GM19351 (cell line): ENCODE results near the gene SOS2.

Experiments
- ATAC-seq: cut with Tn5 transposase; IDR thresholded peaks from one replicate; pipeline ENCODE4 v1.9.1; 2021; ENCODE audit warnings: mild to moderate bottlenecking, moderate library complexity; ENCODE audit not compliant: unreplicated experiment

Gene SOS2

DNA sequence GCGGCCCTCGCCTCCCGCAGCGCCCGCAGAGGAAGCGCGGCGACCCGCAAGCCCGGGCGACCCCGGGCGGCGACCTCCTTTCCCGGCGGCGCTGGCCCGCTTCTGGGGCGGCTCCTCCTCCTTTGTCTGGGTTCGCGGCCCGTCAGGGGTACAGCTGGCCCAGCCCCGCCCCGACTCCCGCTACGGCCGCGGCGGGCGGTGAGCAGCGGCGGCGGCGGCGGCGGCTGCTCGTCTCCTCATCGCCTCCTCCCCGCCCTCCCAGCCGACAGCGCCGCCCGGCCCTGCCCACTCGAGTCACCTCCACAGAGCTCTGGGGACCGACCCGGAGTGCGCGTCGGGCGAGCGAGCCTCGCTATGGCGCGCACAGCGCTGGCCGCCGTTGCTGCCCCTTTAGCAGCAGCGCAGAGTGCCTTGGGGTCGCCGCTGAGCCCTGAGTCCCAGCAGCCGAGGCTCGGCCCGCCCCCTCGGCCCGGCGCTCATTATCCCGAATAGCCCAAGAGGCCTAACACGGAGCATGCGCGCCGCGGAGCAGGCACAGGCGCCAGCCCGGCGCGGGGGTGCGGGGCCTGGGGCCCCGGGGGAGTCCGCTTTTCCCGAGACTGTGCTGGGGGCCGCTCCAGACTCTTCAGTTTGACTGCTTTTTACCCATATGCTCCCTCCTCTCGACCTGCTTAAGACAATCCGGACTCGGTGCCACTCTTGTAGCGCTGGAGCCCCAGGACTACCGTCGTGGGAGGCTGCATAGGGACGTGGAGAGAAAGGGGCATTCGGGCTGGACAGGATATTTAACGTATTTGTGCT, at the start of gene SOS2:
Gene SOS2 (minus strand): TSS at position 104 of the 801 bp plus-strand sequence. CDS start 295 bp downstream, outside the sequence.
- ATAC-seq = peak; percentile 81

DNA sequence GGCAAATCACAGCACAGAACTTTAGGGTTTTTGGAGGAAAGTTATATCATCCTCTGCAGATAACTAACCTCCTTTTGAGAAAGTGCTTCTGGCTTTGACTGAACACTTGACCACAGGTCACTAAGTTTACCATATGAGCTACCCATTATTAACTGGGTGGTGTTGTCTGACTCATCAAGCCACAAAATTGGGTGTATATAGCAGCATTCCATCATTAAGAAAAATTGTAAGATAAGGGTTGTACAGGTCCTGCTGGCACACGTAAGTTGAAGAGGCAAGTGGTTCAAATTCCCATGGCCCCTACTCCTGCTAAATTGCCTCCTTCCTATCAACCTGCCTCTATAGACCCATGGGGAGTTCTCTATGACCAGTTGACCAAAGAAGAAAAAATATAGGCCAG, 41.1 kb upstream of the SOS2 start:
- ATAC-seq = no peak

DNA sequence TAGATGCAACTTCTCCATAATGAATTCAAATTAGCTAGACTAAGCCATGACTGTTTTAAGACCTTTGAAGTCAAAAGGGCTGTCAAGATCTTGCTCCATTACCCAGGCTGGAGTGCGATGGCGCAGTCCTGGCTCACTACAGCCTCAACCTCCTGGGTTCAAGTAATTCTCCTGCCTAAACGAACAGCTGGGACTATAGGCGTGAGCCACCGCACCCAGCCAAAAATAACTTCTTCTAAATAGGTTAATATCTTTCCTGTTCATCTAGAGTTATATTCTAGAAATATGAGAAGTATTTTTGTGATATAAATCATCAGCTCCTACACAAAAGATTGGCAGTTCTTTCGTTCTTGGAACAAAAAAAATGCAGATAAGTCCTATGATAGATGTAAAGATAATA, 39.6 kb upstream of the SOS2 start:
- no peak for ATAC-seq

DNA sequence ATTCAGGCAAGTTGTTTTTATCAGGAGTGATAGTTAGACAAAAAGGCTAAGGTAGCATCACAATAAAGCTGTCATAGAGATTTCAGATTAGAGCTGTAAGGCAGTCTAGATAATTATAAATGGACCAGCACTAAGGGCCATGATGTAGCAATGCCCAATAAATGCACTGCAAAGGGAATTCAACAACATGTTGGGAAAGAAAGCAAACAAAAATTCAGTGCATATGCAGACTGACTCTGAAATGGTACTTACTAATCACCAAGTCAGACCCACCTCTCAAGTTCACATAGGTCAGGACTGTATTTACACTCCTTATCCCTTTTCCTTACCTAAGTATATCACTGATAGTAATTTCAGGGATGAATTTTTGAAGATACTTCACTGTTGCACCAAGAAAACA, 33.7 kb upstream of the SOS2 start:
- no peak for ATAC-seq

DNA sequence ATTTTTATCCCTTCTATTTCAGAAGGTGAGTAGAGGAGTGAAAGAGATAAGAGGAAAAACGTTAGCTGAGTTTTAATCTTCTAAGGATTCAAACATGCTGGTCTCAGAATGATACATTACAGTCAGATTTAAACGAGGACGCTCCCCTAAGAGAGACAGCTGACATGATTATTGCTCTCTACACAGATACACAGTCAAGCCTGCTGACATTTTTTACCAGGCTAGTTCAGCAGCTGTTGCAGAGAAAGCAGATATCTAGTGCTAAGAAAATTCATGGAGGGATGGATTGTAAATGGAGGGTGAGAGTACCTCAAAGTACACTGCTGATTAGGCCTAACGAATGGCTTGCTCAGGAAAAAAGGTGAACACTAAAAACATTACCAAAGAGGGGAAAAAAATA, 31.9 kb upstream of the SOS2 start:
- ATAC-seq = no peak

DNA sequence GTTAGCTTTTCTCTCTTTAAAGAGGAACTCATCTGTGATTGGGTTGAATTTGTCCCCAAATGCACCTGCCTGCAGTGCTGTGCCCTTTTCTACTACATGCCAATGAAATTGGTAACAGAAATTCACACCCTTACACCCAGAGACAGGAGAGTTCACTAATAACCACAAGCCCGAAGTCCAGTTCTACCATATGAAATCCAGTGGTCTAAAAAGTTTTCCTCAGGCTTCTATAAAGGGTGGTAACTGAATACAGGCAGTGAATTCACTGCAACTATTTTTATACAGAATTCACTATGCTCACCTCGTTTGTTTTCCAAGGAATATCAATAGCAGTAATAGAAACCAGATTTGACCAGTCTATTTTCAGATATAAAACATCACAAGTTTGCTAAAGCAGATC, 31.5 kb upstream of the SOS2 start:
- no peak for ATAC-seq

DNA sequence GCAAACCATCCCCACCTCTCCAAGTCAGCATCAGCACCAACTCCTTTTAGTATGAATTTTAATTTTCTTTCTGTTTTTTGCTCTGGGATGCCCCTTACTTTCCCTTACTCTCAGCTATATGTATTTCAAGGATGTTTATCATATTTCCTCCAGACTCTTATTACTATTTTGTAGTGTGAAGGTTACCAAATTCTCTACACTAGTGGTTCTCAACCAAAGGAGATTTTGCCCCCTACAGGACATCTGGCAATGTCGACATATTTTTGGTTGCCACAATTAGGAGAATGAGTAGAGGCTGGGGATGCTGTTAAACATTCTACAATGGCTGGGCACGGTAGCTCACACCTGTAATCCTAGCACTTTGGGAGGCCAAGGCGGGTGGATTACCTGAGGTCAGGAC, 29.1 kb upstream of the SOS2 start:
- peak; percentile 49 for ATAC-seq

DNA sequence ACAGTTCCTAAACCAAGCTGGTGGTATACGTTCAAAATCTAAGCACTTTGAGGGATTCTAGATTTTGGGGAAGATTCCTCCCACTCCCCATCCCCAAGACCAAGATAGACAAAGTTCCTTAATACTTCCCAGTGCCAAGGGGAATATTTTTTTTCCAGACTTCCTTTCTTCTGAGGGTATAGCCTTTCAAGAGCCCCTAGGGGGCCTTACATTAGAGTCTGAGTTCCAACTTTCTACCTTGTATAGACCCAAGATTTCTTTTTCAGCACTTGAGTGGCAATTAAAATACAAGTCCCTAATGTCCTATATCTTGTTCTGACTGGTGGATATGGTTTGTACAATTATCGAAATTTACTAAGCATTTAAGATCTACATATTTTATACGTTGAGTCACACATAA, 28.7 kb upstream of the SOS2 start:
- no peak for ATAC-seq

DNA sequence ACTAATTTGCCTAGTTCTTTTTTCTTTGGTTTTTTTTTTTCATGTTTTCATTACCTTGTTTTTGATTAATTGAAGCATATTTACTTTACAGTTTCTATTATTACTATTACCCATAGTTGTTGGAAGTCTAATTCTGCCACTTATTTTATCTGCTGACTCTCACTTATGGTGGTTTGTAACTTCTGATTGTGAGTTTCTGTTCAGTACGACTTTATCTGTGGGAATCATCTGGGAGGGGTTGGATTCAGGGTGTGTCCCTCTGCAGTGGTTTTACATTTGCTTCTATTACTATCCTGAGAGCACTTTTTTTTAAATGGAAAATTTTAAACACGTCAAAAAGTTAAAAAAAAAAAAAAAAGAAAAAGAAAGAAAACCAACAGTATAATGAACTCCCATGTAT, 26.4 kb upstream of the SOS2 start:
- no peak for ATAC-seq

DNA sequence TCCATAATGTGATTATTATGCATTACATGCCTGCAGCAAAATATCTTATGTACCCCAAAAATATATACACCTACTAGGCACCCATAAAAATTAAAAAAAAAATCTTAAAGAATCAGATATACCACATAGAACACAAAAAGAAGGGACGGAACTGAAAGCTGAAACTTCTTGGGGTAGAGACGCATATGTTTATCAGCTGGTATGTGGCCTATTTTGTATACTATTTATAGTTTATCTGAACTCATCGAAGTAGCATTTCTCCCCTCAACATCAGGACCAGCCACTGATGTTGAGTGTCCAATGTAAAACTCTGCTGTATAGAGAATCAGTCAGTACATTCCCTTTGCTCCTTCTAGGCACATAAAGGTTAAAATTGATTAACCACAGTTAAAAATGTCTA, 22.9 kb upstream of the SOS2 start:
- ATAC-seq = no peak

DNA sequence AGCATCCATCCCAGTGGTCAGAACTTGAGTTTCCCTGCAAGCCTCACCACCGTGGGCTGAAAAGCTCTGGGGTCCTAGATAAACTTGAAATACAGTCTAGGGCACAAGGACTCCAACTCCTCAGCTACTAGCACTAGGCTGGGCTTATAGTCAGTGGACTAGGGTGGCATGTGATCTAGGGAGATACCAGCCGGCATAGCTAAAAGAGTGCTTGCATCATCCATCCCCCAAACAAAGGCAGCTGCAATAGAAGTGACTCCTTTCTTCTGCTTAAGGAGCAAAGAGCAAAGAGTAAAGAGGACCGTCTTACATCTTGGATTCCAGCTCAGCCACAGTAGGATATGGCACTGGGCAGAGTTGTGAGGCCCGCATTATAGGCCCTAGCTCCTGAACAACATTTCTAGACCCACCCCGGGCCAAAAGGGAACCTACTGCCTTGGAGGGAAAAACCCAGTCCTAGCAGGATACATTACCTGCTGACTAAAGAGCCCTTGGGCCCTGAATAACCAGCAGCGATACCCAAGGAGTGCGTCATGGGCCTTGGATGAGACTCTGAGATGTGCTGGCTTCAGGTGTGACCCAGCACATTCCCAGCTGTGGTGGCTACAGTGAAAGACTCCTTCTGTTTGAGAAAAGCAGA, 17.9 kb upstream of the SOS2 start:
- no peak for ATAC-seq

DNA sequence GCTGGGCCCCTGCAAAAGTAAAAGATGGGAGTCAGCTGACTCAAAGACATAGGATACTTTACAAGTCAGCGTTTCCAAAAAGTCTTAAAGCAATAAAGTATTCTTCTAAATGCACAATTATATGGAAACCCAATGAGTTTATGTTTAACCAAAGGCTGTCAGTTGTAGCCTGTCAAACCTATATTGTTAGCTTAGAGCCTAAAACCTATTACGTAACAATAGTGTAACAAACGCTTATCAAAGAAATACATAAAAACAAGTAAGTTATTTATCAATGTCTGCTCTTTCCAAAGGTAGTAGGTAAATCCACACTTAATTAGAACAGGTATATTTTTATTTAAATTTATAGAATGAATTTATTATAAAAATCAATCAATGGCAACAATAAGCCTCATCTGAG, 15.9 kb upstream of the SOS2 start:
- ATAC-seq = no peak

DNA sequence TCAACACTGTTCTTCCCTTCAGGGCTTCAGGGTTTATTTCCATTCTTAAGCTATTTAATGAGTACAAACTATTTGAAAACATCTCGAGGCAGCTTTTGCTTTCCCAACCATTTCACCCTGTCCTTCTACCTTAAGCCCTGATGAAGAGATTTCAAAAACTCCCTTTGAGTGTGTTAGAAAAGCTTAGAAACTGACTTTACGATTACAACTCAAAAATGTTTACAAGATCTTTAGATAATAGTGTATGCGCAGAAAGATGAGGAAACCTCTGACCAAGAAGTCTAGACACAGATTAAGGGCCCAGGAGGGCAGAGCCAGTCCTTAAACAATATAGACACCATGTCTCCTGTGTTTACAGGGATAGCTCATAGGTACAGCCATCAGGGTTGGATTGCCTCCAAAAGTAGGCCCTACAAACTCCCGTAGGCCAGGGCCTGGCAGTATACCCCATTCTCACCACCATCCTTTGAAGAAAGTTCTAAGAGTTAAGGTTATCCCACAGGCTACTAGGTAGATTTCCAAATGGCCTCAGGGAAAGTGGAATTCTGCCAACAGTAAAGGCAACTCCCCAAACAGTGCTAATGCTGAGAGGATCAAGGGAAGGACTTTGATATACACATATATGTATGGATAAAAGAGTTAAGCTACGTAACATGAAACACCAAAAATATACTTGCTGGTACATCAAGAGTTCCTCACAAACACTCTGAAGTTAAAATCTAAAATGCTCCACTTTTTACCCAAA, 11.4 kb upstream of the SOS2 start:
- no peak for ATAC-seq

DNA sequence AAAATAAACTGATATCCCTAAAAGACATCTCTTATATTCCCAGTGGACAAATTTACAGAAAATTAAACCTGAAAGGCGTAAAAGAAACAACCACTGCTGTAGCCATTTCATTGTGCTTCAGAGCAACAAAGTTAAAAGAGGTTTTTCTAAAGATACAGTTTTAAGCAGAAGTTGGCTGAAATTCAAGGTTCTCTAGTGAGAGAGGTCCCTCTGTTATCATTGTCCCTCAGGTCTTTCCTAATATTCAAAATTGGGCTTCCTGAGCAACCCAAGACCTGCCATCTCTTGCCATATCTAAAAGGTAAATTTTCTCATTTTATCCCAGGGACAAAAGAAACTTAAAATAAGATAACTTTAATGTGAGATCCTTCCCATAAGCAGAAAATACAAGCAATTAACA, 10.7 kb upstream of the SOS2 start:
- no peak for ATAC-seq

DNA sequence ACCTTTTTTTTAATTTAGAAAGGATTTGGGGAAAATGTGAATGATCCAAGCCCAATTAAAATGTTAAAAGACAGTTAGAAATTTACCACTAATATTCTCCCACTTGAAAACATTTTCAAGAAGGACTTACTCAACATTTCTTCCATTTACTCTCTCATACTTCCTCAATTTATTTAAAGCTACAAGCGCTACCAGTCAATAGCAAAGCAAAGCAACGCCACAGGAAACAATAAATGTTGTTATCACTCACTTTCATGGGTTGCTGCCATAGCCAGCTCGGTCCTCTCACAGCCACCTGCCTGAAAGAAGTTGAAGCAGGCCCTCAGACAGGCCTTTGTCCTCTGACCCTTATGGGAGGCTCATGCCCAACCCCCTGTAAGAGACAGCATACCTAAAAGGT, 6.0 kb upstream of the SOS2 start:
- no peak for ATAC-seq

DNA sequence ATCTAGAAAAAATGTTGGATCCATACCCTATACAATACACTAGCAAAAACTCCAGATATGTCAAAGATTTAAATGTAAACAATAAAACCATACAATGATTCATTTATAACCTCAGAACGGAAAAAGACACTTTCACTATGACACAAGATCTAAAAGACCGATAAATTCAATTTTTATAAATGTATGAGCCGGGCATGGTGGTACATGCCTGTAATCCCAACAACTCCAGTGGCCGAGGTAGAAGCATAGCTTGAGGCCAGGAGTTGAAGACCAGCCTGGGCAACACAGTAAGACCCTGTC, 2.5 kb upstream of the SOS2 start:
- ATAC-seq = no peak

DNA sequence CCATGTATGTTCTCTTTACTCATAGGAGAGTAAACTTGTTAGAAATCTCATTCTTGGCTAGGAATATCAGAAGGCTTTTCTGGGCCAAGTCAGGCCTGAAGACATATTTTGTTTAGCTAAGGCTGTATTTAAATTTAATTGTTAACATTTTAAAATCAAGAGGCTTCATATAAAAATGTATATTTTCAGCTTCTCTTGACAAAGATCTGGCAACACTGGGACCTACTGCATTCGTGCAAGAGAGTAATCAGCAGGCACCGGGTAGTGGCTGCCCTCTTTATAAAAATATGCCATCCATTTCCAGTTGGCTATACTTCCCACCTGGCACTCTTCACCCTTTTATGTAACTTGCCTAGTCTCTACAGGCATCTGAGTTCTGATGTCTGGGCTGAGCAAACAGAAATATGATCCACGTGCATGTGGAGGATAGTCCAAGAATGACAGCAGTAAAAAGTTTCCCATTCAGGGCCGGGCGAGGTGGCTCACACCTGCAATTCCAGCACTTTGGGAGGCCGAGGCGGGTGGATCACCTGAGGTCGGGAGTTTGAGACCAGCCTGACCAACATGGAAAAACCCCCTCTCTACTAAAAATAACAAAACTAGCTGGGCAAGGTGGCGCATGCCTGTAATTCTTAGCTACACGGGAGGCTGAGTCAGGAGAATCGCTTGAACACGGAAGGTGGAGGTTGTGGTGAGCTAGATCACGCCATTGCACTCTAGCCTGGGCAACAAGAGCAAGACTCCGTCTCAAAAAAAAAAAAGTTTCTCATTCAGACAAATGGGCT, 2.0 kb upstream of the SOS2 start:
- ATAC-seq = no peak

DNA sequence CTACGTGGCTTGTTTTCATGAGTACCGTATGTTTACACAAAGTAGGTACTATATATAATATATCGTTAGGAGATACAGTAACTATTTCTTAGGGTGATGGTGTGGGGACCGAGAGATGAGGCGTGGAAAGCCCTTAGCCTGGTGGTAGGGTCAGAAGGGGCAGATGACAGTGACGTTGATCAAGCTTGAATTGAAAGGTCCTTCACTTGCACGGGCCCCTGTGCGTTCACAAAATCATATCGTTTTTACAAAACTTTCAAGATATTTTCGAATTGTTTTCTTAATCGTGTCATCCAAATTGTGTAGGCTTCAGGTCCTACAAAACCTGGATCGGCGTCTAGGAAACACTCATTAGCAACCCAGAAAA, 881 bp upstream of the SOS2 start:
- no peak for ATAC-seq

DNA sequence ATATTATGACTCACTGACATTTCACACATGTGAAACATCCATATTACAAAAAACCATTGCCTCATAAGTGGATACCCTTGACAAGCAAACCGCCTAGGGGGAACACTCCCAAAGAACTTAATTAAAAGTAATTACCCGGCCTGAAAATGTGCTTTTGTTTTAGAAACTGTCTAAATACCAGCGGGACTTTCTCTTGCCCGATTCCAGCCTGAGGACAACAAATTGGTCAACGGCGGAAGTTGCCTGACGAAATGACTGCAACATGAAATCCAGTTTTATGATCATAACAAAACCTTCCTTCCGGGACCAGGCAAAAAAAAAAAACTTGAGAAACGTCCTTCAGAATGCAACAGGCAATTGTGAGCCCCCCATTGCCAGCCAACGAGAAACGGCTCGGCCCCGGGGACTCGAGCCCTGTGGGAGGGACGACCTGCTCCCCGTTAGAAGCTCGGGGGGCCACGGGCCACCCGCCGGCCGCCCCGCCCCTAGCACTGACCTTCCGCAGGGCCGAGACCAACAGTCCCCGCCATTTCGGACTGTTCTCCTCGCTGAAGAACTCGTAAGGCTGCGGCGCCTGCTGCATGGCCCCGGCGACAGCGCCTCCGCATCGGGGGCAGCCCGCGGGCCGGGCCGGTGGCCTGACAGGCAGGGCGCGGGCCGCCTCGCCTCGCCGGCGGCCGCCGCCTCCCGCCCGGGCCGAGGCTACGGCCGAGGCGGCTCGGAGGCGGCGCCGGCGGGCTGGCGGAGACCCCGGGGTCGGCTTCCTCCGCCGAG, 490 bp downstream of the SOS2 start:
- peak; percentile 36 for ATAC-seq

DNA sequence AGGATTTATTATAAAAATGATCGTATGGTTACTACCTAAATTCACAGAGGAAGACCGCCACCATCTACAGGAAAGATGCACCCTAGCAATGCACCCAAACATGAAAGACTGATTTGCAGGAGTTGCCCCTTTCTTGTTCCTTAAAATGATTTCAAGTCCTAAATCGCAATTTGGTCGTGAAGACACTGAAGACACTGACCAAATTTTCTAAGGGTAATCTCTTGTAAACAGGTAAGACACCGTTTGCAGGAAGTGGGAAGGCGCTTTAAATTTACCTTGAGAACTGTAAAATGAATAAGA, 1.0 kb downstream of the SOS2 start:
- ATAC-seq = no peak

DNA sequence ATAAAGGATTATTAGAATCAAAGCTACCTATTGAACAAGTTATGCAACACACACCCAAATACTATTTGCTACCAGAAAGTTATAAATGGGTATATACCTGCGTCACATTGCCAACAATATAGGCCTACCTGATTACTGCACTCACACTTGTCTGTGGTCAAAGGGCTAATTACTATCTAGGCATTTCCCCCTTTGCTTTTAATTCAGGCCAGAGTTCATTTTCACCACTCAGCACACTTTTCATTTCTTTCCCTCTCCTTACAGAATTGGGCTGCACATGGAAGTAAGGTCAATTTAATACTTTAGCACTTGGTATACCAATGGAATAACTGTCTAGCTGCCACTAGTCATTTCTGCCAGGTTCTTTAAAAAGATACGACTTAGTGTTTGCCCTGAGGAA, 1.7 kb downstream of the SOS2 start:
- no peak for ATAC-seq
